Left lung (tissue), 10 donors: ENCODE data around the gene PREX1. TPM values are rescaled to one million over a fixed set of nuclear protein-coding genes. Genes with fewer than 3 reads are reported as not detected.
"Not testable (repeated sequence)": the region's sequence is repeated elsewhere in the genome, so short reads cannot be mapped to it uniquely, and the experiment has no call there.

Experiments used
- ATAC-seq: fragments of 200-7000 bp; cut with Tn5 transposase; one replicate; pipeline ENCODE4 v1.9.1; 2020; ENCODE audit warnings: moderate library complexity
- DNase-seq, 4 donors: peaks; one replicate each; pipeline ENCODE4 v3.0.0-alpha.2; 2013 to 2020
- H3K27ac ChIP-seq, 2 donors: fragments of 200-600 bp; sonication (generic) in 1 of 2; one replicate each; pipeline versions ENCODE4 v1.5.0 to v1.8.0; 2020 to 2021
- H3K27me3 ChIP-seq, 2 donors: fragments of 200-600 bp; sonication (generic) in 1 of 2; one replicate each; pipeline versions ENCODE4 v1.5.0 to v1.8.0; 2020 to 2021
- H3K36me3 ChIP-seq, 2 donors: fragments of 200-600 bp; sonication (generic) in 1 of 2; one replicate each; pipeline versions ENCODE4 v1.5.0 to v1.8.0; 2020 to 2021
- H3K4me1 ChIP-seq, 2 donors: fragments of 200-600 bp; one replicate each; pipeline ENCODE4 v1.8.0; 2021
- H3K4me3 ChIP-seq, 2 donors: fragments of 200-600 bp; sonication (generic) in 1 of 2; one replicate each; pipeline versions ENCODE4 v1.5.0 to v1.8.0; 2020 to 2021; ENCODE audit warnings: mild to moderate bottlenecking in 1 of 2
- H3K9me3 ChIP-seq, 2 donors: fragments of 200-600 bp; sonication (generic) in 1 of 2; one replicate each; pipeline versions ENCODE4 v1.5.0 to v1.8.0; 2020 to 2021
- CTCF ChIP-seq, 2 donors: fragments of 200-600 bp; sonication (generic) in 1 of 2; IDR thresholded peaks; one replicate each; pipeline versions ENCODE4 v1.5.0 to v1.8.0; 2021; ENCODE audit warnings: antibody characterized with exemption in 2 of 2
- intact Hi-C, 2 donors: fragments of 100-400 bp; cut with DNase I; formaldehyde crosslinking; loops; one replicate each; pipeline versions ENCODE4 v1.11.2 to v1.14.2; 2022
- polyA plus RNA-seq, 6 donors: library from polyadenylated mRNA; unstranded; fragments of 120-200 nt; gene quantifications; one replicate each; pipeline ENCODE4 v1.2.1, GENCODE V29; 2013; ENCODE audit not compliant: insufficient read length in 6 of 6
- total RNA-seq, 2 donors: library from RNA; stranded (reverse); fragmentation: NEBNext Ultra II Directional; extraction: Animal tissue kit (Norgen Biotek cat#: 25700); gene quantifications; one replicate each; pipeline ENCODE4 v1.2.1, GENCODE V29; 2021
- donor health status: DM: no; HTN: yes; CAD: no.
- donor health status: DM: no; HTN: no; CAD: no.

PREX1 gene
- total and polyA plus RNA-seq, 8 donors, result 20.3 to 111 (median 26.1) TPM

- Histone ChIP-seq H3K4me3 (no peak overlapping the region), H3K27me3 (peaks cover 0 to 64% of the 10 kb centered on the region in 2 donors), H3K9me3 (no peaks in the 10 kb centered on the region), H3K27ac (no peak overlapping the region), H3K36me3 (no peaks in the 10 kb centered on the region), H3K4me1 (no peaks in the 10 kb centered on the region)
- ATAC-seq (no peak), DNase-seq (no peak)
- intact Hi-C loops, result no loop called here
- TF ChIP-seq CTCF (IDR thresholded peaks at IDR 0.05), result no peak
Observed at GRCh38 chr20:48603116-48603818, 224.5 kb downstream of the PREX1 start.

DNA sequence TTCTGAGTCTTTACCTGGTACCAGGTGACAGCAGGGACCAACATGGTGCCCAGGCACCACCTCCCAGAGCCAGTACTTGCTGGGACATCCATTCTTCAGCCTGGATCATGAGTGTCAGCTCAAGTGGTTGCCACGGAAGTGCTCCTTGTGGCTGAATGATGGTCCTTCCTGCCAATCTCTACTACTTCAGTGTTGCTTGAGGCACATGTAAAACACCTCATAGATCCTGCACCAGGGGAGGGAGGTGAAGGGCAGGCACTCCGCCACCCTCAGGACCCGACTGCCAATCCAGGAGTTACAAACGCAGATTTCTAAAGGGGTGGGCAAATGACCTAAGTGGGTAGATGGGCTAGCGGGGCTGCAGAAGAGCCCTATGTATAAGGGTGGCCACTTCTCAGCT lies 226.0 kb downstream of the PREX1 start:
- Histone ChIP-seq H3K36me3 (no peaks in the 10 kb centered on the region), H3K27me3 (peaks cover 0 to 64% of the 10 kb centered on the region in 2 donors), H3K4me1 (no peaks in the 10 kb centered on the region), H3K27ac (no peak overlapping the region), H3K9me3 (no peaks in the 10 kb centered on the region), H3K4me3 (no peak overlapping the region)
- intact Hi-C loops, result no loop called here
- DNase-seq (no peak), ATAC-seq (no peak)
- no peak for TF ChIP-seq CTCF (IDR thresholded peaks at IDR 0.05)

- no peaks in the 10 kb centered on the region for H3K36me3 ChIP-seq
- TF ChIP-seq CTCF (IDR thresholded peaks at IDR 0.05), result no peak
- intact Hi-C loops, result no loop called here
Observed at GRCh38 chr20:48600470-48600945, 227.3 kb downstream of the PREX1 start.

DNA sequence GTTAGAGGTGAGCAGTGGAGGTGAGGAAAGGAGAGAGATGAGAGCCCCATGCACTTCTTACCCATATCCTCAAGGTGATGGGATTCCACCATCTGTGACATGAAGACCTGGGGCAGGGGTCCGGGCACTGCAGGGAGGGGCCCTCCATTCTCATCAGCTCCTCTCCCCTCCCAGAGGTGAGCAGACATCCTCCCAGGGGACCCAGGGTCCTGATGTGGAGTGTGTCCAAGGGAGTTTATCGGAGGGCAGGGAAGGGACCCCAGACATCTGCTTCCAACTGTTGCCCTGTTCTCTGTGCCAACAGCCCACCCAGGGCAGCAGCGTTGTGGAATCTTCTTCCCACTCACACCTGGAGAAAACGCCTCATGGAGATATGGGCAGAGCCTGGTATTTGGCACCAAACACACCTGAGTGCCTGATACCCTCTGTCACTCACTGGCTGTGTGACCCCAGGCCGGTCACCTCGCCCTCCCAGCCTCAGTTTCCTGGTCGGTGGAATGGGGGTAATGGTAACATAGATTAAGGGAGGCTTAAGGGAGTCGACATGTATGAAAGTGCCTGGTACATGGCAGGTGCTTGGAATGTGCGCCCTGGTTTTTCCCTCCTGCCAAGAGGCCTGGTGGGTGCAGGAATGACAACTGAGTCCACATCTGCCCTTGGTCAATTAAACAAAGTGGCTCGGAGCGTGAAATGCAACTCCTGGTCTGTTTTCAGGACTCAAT lies 227.9 kb downstream of the PREX1 start:
- H3K27ac ChIP-seq, result no peak overlapping the region
- peaks cover 0 to 48% of the 10 kb centered on the region in 2 donors for H3K27me3 ChIP-seq
- intact Hi-C loops, result no loop called here
- H3K4me3 ChIP-seq, result no peak overlapping the region
- no peaks in the 10 kb centered on the region for H3K4me1 ChIP-seq
- ATAC-seq, result no peak
- H3K9me3 ChIP-seq, result no peaks in the 10 kb centered on the region
- DNase-seq, result no peak
- no peaks in the 10 kb centered on the region for H3K36me3 ChIP-seq
- TF ChIP-seq CTCF (IDR thresholded peaks at IDR 0.05), result no peak

More at GRCh38 chr20:48600470-48600945, 227.3 kb downstream of the PREX1 start:
- H3K4me1 ChIP-seq, result no peaks in the 10 kb centered on the region
- ATAC-seq, result no peak
- H3K9me3 ChIP-seq, result no peaks in the 10 kb centered on the region
- no peak overlapping the region for H3K27ac ChIP-seq
- no peak overlapping the region for H3K4me3 ChIP-seq
- no peak for DNase-seq
- peaks cover 0 to 51% of the 10 kb centered on the region in 2 donors for H3K27me3 ChIP-seq

GRCh38 chr20:48599106-48599747 lies 228.6 kb downstream of the PREX1 start:
- ATAC-seq (no peak), DNase-seq (no peak)
- Histone ChIP-seq H3K36me3 (no peaks in the 10 kb centered on the region), H3K9me3 (no peaks in the 10 kb centered on the region), H3K4me1 (no peaks in the 10 kb centered on the region), H3K27ac (no peak overlapping the region), H3K27me3 (peaks cover 0 to 42% of the 10 kb centered on the region in 2 donors), H3K4me3 (no peak overlapping the region)
- TF ChIP-seq CTCF (IDR thresholded peaks at IDR 0.05), result no peak
- intact Hi-C loops, result no loop called here

DNA sequence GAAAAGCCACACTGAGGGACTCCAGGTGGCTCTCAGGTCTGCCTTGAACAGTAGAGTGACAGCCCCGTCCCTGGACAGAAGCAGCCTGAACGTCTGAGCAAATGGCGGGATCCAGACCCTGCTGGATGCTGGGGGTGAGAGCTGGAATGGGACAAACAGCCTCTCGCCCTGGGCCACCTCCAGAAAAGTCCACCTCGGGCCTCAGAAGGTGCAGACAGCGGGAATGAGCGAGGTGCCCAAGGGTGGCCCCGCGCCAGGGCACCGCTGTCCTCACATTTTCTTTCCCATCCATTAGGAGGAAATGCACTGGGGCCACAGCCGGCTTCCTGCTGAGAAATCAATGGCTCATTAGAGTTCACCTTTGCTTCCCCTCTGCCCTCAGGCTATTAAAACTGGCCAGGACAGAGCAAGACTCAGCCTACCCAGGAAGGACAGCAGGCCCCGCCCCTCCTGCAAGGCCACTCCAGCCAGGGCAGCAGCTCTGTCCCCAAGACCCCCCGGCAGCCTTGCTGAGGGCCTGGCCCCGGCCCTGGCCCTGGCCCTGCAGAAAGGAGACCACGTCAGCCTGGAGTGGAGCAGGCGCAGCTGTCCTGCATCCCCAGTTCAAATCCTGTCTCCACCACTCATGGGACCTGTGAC lies 229.4 kb downstream of the PREX1 start:
- intact Hi-C loops, H3K36me3 ChIP-seq, H3K4me1 ChIP-seq, ATAC-seq, H3K9me3 ChIP-seq, H3K27ac ChIP-seq, DNase-seq, H3K4me3 ChIP-seq: not testable (repeated sequence)
- peaks cover 0 to 34% of the 10 kb centered on the region in 2 donors for H3K27me3 ChIP-seq
